HG02588 (cell line): ENCODE measurements around the gene ISG15.
"Not testable (repeated sequence)": the region's sequence is repeated elsewhere in the genome, so short reads cannot be mapped to it uniquely, and the experiment has no call there.

Experiments used
- ATAC-seq: cut with Tn5 transposase; IDR thresholded peaks from one replicate; pipeline ENCODE4 v1.9.1; 2021; ENCODE audit warnings: mild to moderate bottlenecking, moderate library complexity; ENCODE audit not compliant: unreplicated experiment

Gene ISG15

DNA sequence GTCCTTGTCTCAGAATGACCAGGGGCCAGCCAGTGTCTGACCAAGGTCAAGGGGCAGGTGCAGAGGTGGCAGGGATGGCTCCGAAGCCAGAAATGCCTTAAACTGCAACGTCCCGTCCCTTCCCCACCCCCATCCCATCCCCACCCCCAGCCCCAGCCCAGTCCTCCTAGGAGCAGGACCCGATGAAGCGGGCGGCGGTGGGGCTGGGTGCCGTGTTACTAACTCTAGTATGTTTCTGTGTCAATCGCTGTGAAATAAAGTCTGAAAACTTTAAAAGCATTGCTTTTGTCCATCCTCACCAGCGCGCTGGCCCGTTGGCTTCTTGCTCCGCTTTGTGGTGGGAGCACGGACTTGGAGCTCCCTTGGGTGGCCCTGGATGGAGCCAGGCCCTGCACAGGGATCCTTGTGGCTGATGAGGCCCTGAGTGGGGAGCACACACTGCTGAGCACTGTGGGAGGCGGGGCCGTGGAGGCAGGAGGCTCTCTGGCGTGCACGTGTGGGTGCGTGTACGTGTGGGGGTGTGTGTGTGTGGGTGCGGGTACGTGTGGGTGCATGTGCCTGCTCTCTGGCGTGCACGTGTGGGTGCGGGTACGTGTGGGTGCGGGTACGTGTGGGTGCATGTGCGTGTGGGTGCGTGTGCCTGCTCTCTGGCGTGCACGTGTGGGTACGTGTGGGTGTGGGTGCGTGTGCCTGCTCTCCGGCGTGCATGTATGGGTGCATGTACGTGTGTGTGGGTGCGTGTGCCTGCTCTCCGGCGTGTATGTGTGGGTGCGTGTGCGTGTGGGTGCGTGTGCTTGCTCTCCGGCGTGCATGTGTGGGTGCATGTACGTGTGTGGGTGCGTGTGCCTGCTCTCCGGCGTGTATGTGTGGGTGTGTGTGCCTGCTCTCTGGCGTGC lies 42.8 kb downstream of the ISG15 start:
- no peak for ATAC-seq

DNA sequence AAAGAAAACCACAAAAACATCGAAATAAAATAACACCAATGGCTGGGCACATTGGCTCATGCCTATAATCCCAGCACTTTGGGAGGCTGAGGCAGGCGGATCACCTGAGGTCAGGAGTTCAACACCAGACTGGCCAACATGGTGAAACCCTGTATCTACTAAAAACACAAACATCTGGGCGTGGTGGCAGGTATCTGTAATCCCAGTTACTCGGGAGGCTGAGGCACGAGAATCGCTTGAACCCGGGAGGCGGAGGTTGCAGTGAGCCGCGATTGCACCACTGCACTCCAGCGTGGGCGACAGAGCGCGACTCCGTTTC lies 44.4 kb downstream of the ISG15 start:
- ATAC-seq: not testable (repeated sequence)

DNA sequence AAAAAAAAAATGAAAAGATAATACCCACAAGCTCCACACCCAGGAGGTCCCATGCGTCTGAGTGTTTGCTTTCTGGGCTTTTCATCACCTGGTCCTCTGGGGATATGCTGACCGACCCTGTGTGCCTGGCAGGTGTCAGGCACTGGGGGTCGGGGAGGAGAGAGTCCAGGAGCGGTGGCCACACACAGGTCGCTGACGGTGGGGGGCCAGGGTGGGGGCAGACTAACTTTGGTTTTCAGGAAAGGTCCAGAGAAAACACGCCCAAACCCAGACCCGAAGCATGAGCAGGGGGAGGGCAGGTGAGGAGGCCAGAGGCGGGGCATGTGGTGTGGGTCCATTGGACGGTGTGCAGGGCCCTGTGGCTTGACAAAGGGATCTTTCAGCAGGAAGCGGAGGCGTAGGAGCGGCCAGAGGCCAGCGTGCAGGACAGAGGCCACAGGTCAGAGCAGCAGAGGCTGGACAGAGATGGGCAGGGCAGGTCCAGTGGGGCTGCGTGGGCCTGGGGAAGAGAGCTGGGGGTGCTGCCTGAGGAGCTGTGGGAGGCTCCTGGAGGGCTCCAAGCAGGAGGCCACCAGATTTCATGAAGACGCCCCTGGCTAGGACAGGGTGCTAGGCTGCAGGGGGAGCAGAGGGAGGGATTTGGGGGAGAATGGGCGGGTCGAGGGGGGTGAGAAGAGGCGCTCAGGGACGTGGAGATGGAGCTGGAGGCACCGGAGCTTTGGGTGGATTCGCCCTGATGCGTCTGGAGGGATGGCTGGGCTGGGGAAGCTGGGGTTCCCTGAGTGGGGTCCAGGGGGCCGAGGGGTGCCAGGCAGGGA lies 45.0 kb downstream of the ISG15 start:
- no peak for ATAC-seq

DNA sequence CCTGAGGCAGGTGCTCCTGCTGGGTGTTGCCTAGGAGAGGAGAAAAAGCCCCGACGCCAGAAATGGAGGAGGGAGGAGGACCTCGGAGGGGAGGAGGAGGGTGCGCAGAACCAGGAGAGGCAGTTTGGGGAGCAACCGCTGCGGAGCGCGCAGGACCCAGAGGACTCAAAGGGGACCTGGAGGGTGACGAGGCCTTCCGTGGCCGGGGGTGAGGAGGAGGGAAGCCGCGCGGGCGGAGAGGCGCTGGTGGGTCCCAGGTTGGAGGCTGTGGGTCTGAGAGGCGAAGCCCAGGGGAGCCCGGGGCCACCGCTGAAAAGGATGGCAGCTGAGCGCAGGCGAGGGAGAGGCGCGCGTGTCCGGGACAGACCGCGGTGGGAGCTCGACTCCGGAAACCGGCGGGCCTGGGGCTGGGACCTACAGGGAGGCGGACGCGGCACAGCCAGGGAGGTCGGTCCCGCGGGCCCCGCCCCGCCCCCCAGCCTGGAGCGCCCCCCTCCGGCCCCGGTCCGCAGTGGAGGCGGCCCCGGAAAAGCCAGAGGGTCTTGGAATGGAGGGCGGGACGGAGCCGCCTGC lies 45.7 kb downstream of the ISG15 start:
- peak; percentile 23 for ATAC-seq

DNA sequence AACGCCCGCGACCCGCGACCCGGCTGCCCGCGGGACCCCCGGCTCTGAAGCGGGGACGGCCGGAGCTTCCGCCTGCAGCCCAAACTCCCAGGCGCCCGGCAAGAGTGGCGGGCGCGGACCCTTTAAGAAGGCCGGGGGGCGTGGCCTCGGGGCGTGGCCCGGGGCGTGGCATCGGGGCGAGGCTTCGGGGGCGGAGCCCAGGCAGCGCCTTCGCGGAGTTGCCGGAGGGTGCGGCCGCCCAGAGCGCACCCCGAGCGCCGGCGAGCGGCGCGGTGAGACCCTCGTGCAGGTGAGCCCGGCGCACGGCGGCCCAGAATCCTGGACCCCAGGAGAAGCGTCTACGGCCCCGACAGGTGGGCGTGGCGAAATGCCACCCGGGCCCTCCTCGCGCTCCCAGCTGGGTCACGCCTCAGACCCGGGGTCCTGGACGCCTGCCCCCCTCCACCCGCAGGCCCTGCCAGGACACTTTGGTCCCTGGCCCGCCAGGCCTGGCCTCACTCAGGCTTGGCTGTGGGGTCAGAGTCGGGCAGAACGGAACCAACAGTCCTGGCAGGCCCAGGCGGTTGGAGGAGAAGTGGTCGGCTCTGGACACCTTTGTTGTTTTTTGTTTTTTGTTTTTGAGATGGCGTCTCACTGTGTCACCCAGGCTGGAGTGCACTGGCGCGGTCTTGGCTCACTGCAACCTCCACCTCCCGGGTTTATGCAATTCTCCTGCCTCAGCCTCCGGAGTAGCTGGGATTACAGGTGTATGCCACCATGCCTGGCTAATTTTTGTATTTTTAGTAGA lies 46.4 kb downstream of the ISG15 start:
- ATAC-seq: peak; percentile 60

DNA sequence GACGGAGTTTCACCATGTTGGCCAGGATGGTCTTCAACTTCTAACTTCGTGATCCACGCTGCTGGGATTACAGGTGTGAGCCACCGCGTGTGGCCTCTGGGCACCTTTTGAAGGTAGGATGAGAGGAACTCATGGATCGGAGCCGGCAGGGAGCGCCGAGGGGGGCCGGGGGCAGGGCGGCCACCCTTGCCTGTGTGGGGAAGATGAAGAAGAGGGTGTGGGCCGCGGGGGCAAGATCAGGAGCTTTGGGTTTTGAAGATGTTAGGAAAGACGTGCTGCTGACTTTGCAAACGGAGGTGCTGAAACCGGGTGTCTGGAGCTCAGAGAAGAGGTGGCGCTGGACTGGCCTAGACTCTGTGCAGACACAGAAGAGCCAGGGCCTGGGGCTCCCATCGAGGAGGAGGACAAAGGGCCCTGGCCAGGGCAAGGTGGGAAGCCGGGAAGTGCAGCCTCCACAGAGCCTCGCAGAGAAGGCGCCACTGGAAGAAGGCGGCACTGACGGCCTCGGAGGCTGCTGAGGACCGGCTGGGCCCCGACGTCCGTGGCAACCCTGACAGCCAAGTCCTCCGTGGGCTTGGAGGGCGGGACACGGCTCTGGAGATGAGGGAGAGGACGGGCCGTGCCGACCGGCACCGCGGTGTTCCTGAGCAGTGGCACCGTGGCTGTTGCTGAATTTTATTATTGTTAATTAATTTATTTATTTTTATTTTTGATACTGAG lies 47.1 kb downstream of the ISG15 start:
- ATAC-seq: no peak

DNA sequence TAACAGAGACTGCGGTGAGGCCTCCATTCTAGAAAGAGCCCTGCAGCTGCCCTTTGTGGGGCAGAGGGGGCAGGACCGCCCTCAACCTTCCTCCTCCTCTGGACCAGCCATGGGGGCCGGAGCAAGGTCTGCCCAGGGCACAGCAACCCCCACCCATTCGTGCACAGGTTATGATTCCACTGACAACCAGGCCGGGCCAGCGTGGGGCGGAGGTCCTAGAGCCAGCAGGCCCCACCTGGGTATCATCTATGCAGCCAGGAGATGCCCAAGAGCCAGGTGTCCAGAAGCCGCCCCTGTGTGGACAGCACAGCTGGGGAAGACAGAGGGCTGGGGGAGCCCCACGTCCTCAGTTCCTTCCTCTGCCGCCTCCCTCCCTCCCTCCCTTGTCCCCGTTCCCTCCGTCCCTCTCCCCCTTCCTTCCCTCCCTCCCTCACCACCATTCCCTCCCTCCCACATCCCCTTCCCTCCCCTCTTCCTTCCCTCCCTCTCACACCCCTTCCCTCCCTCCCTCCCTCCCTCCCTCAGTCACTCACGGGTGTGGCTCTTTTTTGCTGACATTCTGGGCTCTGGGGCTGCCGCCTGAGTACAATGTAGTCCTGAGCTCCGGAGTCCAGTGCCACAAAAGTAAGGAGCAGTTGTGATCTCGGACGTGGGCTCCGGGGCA lies 48.5 kb downstream of the ISG15 start:
- ATAC-seq: no peak

DNA sequence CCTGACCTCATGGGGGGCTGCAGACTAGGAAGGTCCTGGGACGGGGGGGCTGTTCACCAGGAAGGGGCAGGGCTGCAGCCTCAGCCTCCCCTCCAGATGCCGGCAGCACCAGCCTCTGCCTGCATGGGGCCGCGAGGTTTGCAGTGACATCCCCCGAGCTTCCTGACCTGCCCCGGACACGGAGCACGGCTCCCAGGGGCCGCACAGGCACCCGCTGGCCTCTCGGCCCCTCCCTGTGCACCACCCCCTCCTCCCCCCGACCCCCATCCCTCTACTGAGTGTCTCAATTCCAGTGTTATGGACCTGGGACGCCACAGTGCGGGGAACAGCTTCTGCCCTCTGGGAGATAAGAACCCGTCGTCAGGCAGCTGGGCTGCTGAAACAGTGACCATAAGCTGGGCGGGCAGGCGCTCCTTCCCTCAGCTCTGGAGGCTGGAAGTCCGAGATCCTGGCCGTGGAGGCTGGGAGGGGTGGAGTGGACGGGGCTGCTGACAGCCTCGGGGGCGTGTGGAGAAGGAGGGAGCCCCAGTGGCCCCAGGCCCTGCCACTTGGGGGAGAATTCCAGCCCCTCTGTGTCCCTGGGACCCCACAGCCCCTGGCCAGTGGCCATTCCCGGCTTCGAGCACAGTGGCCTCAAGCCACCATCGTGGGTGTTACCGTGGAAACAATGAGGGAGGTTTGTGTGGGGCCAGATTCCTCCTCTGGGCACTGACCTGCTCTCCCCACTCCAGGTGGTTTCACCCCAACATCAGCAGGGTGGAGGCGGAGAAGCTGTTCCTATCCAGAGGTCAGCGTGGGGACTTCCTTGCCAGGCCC lies 49.3 kb downstream of the ISG15 start:
- no peak for ATAC-seq

DNA sequence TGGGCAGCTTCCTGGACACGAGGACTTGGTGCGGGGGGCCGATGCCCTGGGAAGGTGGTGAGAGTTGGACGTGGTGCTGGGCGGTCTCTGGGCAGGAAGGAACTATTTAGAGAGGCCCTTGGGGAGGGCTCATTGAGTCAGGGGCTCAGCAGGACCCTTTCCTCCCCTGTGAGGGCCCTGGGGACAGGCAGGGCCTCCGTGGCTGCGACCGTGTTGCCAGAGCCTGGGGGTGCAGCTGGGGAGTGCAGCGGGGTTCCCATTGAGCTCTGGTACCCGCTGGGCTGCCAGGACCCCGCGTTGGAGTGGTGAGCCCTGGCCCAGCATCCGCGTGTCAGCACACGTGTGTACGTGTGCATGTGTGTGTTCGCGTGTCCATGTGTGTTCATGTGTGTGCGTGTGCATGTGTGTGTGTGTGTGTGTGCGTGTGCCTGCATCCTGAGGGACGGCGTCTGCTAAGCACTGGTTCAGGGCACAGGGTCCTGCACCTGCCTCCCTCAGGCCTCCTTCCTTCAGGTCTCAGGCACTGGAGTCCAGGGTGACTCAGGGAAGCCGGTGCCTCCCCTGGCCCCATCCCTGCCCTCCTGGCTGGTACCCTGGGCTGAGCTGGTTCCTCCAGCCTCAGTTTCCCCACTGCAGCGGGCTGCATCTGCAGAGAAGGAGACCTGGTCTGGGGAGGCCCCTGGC lies 50.1 kb downstream of the ISG15 start:
- no peak for ATAC-seq
